Panc1 (cell line): ENCODE measurements around the gene EIF3L. TPM values are rescaled to one million over a fixed set of nuclear protein-coding genes. Genes with fewer than 3 reads are reported as not detected.

Experiments
- ATAC-seq: fragments of 200-7000 bp; cut with Tn5 transposase; 2 replicates; pipeline ENCODE4 v1.9.1; 2020; ENCODE audit warnings: mild to moderate bottlenecking, moderate library complexity
- BruUV-seq: library from RNA; stranded (reverse); fragments of 400-500 nt; replicated peaks from 2 replicates; lab custom pipeline; 2021; lab: Mats Ljungman, UMichigan
- CTCF ChIA-PET: fragments of 300-600 bp; sonication (Branson Sonifier 250); formaldehyde crosslinking; loops from one replicate; lab custom pipeline; 2022; ENCODE audit warnings: antibody characterized with exemption; lab: Charles Lee
- POLR2A ChIA-PET: fragments of 300-600 bp; sonication (Branson Sonifier 250); formaldehyde crosslinking; loops from one replicate; lab custom pipeline; 2022; ENCODE audit warnings: antibody characterized with exemption; lab: Charles Lee
- DNase-seq: peaks from one replicate; pipeline ENCODE4 v3.0.0-alpha.2; 2010; ENCODE audit warnings: low read depth, low spot score
- H3K27ac ChIP-seq: 2 replicates; pipeline ENCODE4 v1.5.1; 2011; ENCODE audit warnings: mild to moderate bottlenecking, low read length, inconsistent platforms
- H3K27me3 ChIP-seq: fragments of 200-500 bp; sonication (Bioruptor generic); 2 replicates; pipeline ENCODE4 v1.6.0; 2014; ENCODE audit warnings: low read length, inconsistent platforms; ENCODE audit not compliant: control insufficient read depth, insufficient read depth
- H3K36me3 ChIP-seq: fragments of 200-500 bp; sonication (Bioruptor generic); 2 replicates; pipeline ENCODE4 v1.5.1; 2014; ENCODE audit warnings: inconsistent platforms, mild to moderate bottlenecking, low read length, moderate library complexity; ENCODE audit not compliant: control insufficient read depth, insufficient read depth
- H3K4me1 ChIP-seq: 2 replicates; pipeline ENCODE4 v1.5.1; 2011; ENCODE audit warnings: inconsistent platforms, mild to moderate bottlenecking, low read length, moderate library complexity; ENCODE audit not compliant: control insufficient read depth, insufficient read depth
- H3K4me3 ChIP-seq, 2 experiments: 2 replicates each; pipeline ENCODE4 v1.5.1; 2011 to 2012; ENCODE audit warnings: low read depth in 2 of 2, low read length in 2 of 2, mild to moderate bottlenecking in 2 of 2, inconsistent platforms in 1 of 2, moderate library complexity in 1 of 2
- H3K9me3 ChIP-seq: fragments of 200-500 bp; sonication (Bioruptor generic); 2 replicates; pipeline ENCODE4 v1.5.1; 2014; ENCODE audit warnings: low read depth, mild to moderate bottlenecking, inconsistent platforms, low read length, moderate library complexity; ENCODE audit not compliant: control insufficient read depth, insufficient read depth
- POLR2AphosphoS5 ChIP-seq: IDR thresholded peaks from 2 replicates; pipeline ENCODE4 v1.6.1; 2012; ENCODE audit warnings: mild to moderate bottlenecking, low read depth, low read length, moderate library complexity
- SIN3A ChIP-seq: IDR thresholded peaks from 2 replicates; pipeline ENCODE4 v1.6.1; 2012; ENCODE audit warnings: low read depth, mild to moderate bottlenecking, low read length, moderate library complexity, borderline replicate concordance; ENCODE audit not compliant: insufficient read depth
- TCF7L2 ChIP-seq: IDR thresholded peaks from 2 replicates; pipeline ENCODE4 v1.6.1; 2011; ENCODE audit warnings: mild to moderate bottlenecking, low read depth, low read length, inconsistent platforms
- in situ Hi-C: cut with HindIII; loops from 2 replicates; pipeline ENCODE4 v1.10.0; 2016; ENCODE audit warnings: low sequenced_read_pairs, low pct_unique_long_range_greater_than_20kb
- intact Hi-C: fragments of 100-400 bp; cut with micrococcal nuclease; formaldehyde crosslinking; loops from one replicate; pipeline ENCODE4 v1.10.0; 2022; ENCODE audit not compliant: unreplicated experiment
- total RNA-seq: library from RNA; stranded (reverse); gene quantifications from one replicate; pipeline ENCODE4 v1.2.1, GENCODE V29; 2021; ENCODE audit not compliant: unreplicated experiment
- TF ChIP-seq, protein P1 (sequence below): fragments of 450-650 bp; IDR thresholded peaks from 2 replicates; pipeline ENCODE4 v1.5.1; 2017; ENCODE audit warnings: mild to moderate bottlenecking
- TF ChIP-seq, protein P2 (sequence below), 2 experiments: IDR thresholded peaks; 2 replicates each; pipeline ENCODE4 v1.6.1; 2011 to 2012; ENCODE audit warnings: low read depth in 2 of 2, control low read depth in 1 of 2, low read length in 1 of 2, mild to moderate bottlenecking in 1 of 2, moderate library complexity in 1 of 2; ENCODE audit not compliant: insufficient read depth in 1 of 2

The EIF3L gene
- total RNA-seq, 1 experiment from 2014 or later = 211 TPM

DNA sequence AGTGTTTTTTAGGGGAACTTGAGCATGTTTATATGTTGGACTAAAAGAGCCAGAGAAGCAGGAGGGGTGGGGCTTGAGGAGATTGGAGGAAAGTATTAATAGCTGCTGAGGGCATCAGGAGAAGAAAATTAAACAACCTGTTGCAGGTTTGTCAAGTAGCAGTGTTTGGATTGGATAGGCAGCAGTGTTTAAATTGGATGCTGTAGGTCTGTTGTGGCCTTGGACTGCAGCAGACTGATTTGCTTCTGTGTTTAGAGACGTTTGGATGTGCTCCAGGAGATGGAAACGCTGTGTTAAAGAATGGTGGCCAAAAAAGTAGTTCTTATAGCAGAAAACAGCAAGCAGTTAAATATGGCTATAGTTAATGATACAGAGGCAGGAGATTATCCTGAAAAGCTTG is 5.7 kb downstream of the EIF3L start:
- CTCF ChIA-PET = no interaction called here
- H3K4me3 ChIP-seq = no peak overlapping the region
- in situ Hi-C loops = no loop called here
- ATAC-seq (no peak), DNase-seq (no peak)
- TF ChIP-seq, protein P1, sequence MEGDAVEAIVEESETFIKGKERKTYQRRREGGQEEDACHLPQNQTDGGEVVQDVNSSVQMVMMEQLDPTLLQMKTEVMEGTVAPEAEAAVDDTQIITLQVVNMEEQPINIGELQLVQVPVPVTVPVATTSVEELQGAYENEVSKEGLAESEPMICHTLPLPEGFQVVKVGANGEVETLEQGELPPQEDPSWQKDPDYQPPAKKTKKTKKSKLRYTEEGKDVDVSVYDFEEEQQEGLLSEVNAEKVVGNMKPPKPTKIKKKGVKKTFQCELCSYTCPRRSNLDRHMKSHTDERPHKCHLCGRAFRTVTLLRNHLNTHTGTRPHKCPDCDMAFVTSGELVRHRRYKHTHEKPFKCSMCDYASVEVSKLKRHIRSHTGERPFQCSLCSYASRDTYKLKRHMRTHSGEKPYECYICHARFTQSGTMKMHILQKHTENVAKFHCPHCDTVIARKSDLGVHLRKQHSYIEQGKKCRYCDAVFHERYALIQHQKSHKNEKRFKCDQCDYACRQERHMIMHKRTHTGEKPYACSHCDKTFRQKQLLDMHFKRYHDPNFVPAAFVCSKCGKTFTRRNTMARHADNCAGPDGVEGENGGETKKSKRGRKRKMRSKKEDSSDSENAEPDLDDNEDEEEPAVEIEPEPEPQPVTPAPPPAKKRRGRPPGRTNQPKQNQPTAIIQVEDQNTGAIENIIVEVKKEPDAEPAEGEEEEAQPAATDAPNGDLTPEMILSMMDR = no peak
- TF ChIP-seq POLR2AphosphoS5 = no peak
- H3K27ac ChIP-seq = no peak overlapping the region
- no peaks in the 10 kb centered on the region for H3K27me3 ChIP-seq
- H3K4me1 ChIP-seq = no peaks in the 10 kb centered on the region
- POLR2A ChIA-PET = interaction anchor here (0.8 kb wide), 1 partner anchor 10 kb away, joined by 4 read pairs; no protein-coding TSS in a partner anchor
- H3K9me3 ChIP-seq = no peaks in the 10 kb centered on the region
- H3K36me3 ChIP-seq = peaks cover 18% of the 10 kb centered on the region
- no TSS peak for BruUV-seq
- intact Hi-C loops = no loop called here

DNA sequence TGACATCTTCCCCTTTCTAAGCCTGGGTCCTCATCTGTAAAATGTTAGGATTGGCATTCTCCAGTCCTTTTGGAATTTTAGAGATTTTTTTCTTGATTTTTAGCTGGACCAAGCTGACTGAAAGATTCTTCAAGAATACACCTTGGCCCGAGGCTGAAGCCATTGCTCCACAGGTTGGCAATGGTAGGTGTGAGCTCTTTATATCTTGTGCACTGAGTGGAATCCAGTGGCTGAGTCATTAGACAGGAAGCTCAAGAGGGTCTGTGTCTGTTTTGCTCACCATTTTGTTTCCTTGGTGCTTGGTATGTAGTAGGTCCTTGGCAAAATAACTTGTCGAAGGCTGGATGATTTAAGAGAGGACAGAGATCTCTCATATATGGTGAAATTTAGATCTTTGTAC is 6.2 kb downstream of the EIF3L start:
- ChIA-PET CTCF (no interaction called here), POLR2A (interaction anchor here (0.8 kb wide), 1 partner anchor 10 kb away, joined by 4 read pairs; no protein-coding TSS in a partner anchor)
- TF ChIP-seq, protein P1 = no peak
- TF ChIP-seq, protein P2, sequence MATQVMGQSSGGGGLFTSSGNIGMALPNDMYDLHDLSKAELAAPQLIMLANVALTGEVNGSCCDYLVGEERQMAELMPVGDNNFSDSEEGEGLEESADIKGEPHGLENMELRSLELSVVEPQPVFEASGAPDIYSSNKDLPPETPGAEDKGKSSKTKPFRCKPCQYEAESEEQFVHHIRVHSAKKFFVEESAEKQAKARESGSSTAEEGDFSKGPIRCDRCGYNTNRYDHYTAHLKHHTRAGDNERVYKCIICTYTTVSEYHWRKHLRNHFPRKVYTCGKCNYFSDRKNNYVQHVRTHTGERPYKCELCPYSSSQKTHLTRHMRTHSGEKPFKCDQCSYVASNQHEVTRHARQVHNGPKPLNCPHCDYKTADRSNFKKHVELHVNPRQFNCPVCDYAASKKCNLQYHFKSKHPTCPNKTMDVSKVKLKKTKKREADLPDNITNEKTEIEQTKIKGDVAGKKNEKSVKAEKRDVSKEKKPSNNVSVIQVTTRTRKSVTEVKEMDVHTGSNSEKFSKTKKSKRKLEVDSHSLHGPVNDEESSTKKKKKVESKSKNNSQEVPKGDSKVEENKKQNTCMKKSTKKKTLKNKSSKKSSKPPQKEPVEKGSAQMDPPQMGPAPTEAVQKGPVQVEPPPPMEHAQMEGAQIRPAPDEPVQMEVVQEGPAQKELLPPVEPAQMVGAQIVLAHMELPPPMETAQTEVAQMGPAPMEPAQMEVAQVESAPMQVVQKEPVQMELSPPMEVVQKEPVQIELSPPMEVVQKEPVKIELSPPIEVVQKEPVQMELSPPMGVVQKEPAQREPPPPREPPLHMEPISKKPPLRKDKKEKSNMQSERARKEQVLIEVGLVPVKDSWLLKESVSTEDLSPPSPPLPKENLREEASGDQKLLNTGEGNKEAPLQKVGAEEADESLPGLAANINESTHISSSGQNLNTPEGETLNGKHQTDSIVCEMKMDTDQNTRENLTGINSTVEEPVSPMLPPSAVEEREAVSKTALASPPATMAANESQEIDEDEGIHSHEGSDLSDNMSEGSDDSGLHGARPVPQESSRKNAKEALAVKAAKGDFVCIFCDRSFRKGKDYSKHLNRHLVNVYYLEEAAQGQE (IDR thresholded peaks at IDR 0.05; ENCODE audit: insufficient read depth in 1 of 2, low read depth in 2 of 2, low read length in 1 of 2) = no peak
- TF ChIP-seq TCF7L2 = no peak
- TF ChIP-seq SIN3A = no peak
- TF ChIP-seq POLR2AphosphoS5 = no peak
- Histone ChIP-seq H3K4me3 (no peak overlapping the region), H3K27me3 (no peaks in the 10 kb centered on the region), H3K4me1 (no peaks in the 10 kb centered on the region), H3K36me3 (peaks cover 20% of the 10 kb centered on the region), H3K9me3 (no peaks in the 10 kb centered on the region), H3K27ac (no peak overlapping the region)
- no TSS peak for BruUV-seq
- in situ Hi-C loops = no loop called here
- ATAC-seq (no peak), DNase-seq (no peak)
- intact Hi-C loops = no loop called here
